Neural progenitor cell (in vitro differentiated cells): Measurements from ENCODE around the gene LRP4.

ENCODE experiments used
- EZH2 ChIP-seq: fragments of 200-600 bp; sonication (generic); IDR thresholded peaks from 2 replicates; pipeline ENCODE4 v1.6.1; 2017; ENCODE audit warnings: antibody characterized with exemption, mild to moderate bottlenecking, moderate library complexity
- EZH2phosphoT487 ChIP-seq: fragments of 200-600 bp; sonication (generic); IDR thresholded peaks from 2 replicates; pipeline ENCODE4 v1.6.1; 2017; ENCODE audit warnings: antibody characterized with exemption
- TF ChIP-seq, protein P1 (sequence below): fragments of 200-600 bp; sonication (generic); IDR thresholded peaks from 2 replicates; pipeline ENCODE4 v1.5.1; 2017; ENCODE audit warnings: antibody characterized with exemption, mild to moderate bottlenecking

DNA sequence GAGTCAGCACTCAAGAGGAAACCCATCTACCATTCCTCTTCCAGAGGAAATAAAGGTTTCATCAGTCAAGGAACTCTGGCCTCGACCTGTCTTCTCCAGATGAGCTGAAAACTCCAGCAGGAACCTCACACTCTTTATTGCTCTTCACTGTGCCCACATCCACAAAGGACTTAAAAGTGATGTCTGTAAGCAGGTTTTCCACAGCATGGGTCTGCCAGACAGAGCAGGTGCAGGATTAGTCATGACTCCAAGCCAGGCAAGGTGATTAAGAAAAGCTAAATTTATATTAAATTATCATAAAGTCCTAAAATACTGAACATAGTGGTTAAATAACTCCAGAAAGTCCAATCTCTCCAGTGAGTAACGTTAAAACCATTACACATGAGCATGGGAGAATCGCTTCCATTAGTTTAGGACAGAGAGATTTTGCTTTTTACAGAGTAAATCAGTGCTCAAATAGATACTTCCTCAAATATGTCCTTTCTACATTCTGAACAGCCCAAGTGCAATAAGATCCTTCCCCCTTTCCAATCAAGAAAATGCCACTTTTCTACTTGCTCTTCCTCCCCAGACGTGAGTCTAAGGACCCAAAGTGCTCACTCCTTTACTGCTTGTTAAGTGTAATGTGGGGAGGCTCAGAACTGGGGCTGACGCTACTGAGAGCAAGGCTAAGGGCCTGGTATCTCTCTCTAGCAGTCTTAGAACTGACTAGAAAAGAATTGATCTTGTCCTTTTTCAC is 61.6 kb downstream of the LRP4 start:
- no peak for TF ChIP-seq EZH2phosphoT487
- TF ChIP-seq EZH2 = no peak
- TF ChIP-seq, protein P1, sequence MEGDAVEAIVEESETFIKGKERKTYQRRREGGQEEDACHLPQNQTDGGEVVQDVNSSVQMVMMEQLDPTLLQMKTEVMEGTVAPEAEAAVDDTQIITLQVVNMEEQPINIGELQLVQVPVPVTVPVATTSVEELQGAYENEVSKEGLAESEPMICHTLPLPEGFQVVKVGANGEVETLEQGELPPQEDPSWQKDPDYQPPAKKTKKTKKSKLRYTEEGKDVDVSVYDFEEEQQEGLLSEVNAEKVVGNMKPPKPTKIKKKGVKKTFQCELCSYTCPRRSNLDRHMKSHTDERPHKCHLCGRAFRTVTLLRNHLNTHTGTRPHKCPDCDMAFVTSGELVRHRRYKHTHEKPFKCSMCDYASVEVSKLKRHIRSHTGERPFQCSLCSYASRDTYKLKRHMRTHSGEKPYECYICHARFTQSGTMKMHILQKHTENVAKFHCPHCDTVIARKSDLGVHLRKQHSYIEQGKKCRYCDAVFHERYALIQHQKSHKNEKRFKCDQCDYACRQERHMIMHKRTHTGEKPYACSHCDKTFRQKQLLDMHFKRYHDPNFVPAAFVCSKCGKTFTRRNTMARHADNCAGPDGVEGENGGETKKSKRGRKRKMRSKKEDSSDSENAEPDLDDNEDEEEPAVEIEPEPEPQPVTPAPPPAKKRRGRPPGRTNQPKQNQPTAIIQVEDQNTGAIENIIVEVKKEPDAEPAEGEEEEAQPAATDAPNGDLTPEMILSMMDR = no peak
